Parathyroid adenoma (tissue), 2 donors: ENCODE data around the gene LRR1.
"Not testable (repeated sequence)": the region's sequence is repeated elsewhere in the genome, so short reads cannot be mapped to it uniquely, and the experiment has no call there.

Source experiments
- H2AFZ ChIP-seq: fragments of 300-600 bp; sonication (generic); one replicate; pipeline ENCODE4 v1.7.0; 2017; ENCODE audit warnings: antibody characterized with exemption, mild to moderate bottlenecking
- H3K27ac ChIP-seq: fragments of 300-600 bp; sonication (generic); one replicate; pipeline ENCODE4 v1.7.0; 2017
- H3K27me3 ChIP-seq: fragments of 300-600 bp; sonication (generic); one replicate; pipeline ENCODE4 v1.7.0; 2017; ENCODE audit warnings: low read length; ENCODE audit not compliant: control insufficient read depth, insufficient read depth
- H3K36me3 ChIP-seq: fragments of 300-600 bp; sonication (generic); one replicate; pipeline ENCODE4 v1.7.0; 2017; ENCODE audit warnings: low read length; ENCODE audit not compliant: control insufficient read depth, insufficient read depth
- H3K4me1 ChIP-seq: fragments of 300-600 bp; sonication (generic); one replicate; pipeline ENCODE4 v1.7.0; 2017; ENCODE audit warnings: control low read depth
- H3K4me2 ChIP-seq: fragments of 300-600 bp; sonication (generic); one replicate; pipeline ENCODE4 v1.7.0; 2017; ENCODE audit warnings: low read length
- H3K4me3 ChIP-seq: fragments of 300-600 bp; sonication (generic); one replicate; pipeline ENCODE4 v1.7.0; 2017; ENCODE audit warnings: low read depth, low read length
- H3K79me2 ChIP-seq: fragments of 300-600 bp; sonication (generic); one replicate; pipeline ENCODE4 v1.7.0; 2017; ENCODE audit warnings: control low read depth
- H3K9ac ChIP-seq: fragments of 300-600 bp; sonication (generic); one replicate; pipeline ENCODE4 v1.7.0; 2017; ENCODE audit warnings: mild to moderate bottlenecking
- H3K9me3 ChIP-seq: fragments of 300-600 bp; sonication (generic); one replicate; pipeline ENCODE4 v1.7.0; 2017; ENCODE audit warnings: low read length; ENCODE audit not compliant: control insufficient read depth
- CTCF ChIP-seq: fragments of 300-600 bp; sonication (generic); IDR thresholded peaks from one replicate; pipeline ENCODE4 v1.7.0; 2017; ENCODE audit warnings: antibody characterized with exemption, mild to moderate bottlenecking
- donor health status: primary hyperparathyroidism.

LRR1 gene

GRCh38 chr14:49615776-49616175 lies 17.0 kb downstream of the LRR1 start:
- Histone ChIP-seq H3K4me2 (no peak overlapping the region), H3K79me2 (peaks cover 3% of the 10 kb centered on the region), H3K4me1 (no peaks in the 10 kb centered on the region), H2AFZ (no peak overlapping the region), H3K9ac (no peak overlapping the region), H3K36me3 (no peaks in the 10 kb centered on the region), H3K9me3 (no peaks in the 10 kb centered on the region), H3K27me3 (no peaks in the 10 kb centered on the region), H3K27ac (no peak overlapping the region), H3K4me3 (no peak overlapping the region)
- no peak for TF ChIP-seq CTCF

GRCh38 chr14:49617852-49618519 lies 19.2 kb downstream of the LRR1 start:
- no peak for TF ChIP-seq CTCF
- peaks cover 7% of the 10 kb centered on the region for H3K4me1 ChIP-seq
- no peaks in the 10 kb centered on the region for H3K9me3 ChIP-seq
- no peak overlapping the region for H3K9ac ChIP-seq
- H3K4me3 ChIP-seq, result no peak overlapping the region
- H3K36me3 ChIP-seq, result no peaks in the 10 kb centered on the region
- H3K4me2 ChIP-seq, result no peak overlapping the region
- peaks cover 9% of the 10 kb centered on the region for H3K79me2 ChIP-seq
- no peaks in the 10 kb centered on the region for H3K27me3 ChIP-seq
- no peak overlapping the region for H2AFZ ChIP-seq
- H3K27ac ChIP-seq, result no peak overlapping the region

- not testable (repeated sequence) for H3K9me3 ChIP-seq, H3K36me3 ChIP-seq, H3K9ac ChIP-seq, H2AFZ ChIP-seq, H3K79me2 ChIP-seq, H3K27me3 ChIP-seq
- Histone ChIP-seq H3K4me3 (peak overlapping the region; percentile 81), H3K27ac (peak overlapping the region; percentile 98), H3K4me1 (peaks cover 11% of the 10 kb centered on the region), H3K4me2 (peak overlapping the region; percentile 78)
Observed at GRCh38 chr14:49619273-49619672, 20.5 kb downstream of the LRR1 start.

- peak overlapping the region; percentile 99 for H2AFZ ChIP-seq
- peak overlapping the region; percentile 78 for H3K4me2 ChIP-seq
- peaks cover 9% of the 10 kb centered on the region for H3K79me2 ChIP-seq
- H3K27ac ChIP-seq, result peak overlapping the region; percentile 98
- TF ChIP-seq CTCF, result no peak
- peak overlapping the region; percentile 96 for H3K9ac ChIP-seq
- H3K9me3 ChIP-seq, result no peaks in the 10 kb centered on the region
- H3K4me3 ChIP-seq, result peak overlapping the region; percentile 81
- peaks cover 11% of the 10 kb centered on the region for H3K4me1 ChIP-seq
- no peaks in the 10 kb centered on the region for H3K27me3 ChIP-seq
- H3K36me3 ChIP-seq, result no peaks in the 10 kb centered on the region
Observed at GRCh38 chr14:49619730-49620129, 21.0 kb downstream of the LRR1 start.

GRCh38 chr14:49620182-49621113 lies 21.7 kb downstream of the LRR1 start, which contains the start of the genes MGAT2 and RPL36AL:
MGAT2 (plus strand) TSS chr14:49620799; CDS start chr14:49621269, 470 bp downstream.
RPL36AL (minus strand) TSS chr14:49620626; CDS start chr14:49619104, 1,522 bp downstream.
- Histone ChIP-seq H3K36me3 (no peaks in the 10 kb centered on the region), H3K79me2 (peaks cover 9% of the 10 kb centered on the region), H3K9ac (peak within 1 kb of the TSS; percentile 96), H2AFZ (peak within 1 kb of the TSS; percentile 99), H3K27ac (peak within 1 kb of the TSS; percentile 98), H3K27me3 (no peaks in the 10 kb centered on the region), H3K4me1 (peaks cover 11% of the 10 kb centered on the region), H3K4me2 (peak within 1 kb of the TSS; percentile 88), H3K4me3 (peak within 1 kb of the TSS; percentile 81), H3K9me3 (no peaks in the 10 kb centered on the region)
- no peak for TF ChIP-seq CTCF
